Muscle of leg (tissue), 11 donors: ENCODE measurements around the gene NRTN. TPM values are rescaled to one million over a fixed set of nuclear protein-coding genes. Genes with fewer than 3 reads are reported as not detected.
A peak's percentile ranks its signal among the peaks of the same experiment; 100 is the strongest.

Source experiments
- DNase-seq: peaks from one replicate; pipeline ENCODE4 v3.0.0; 2013
- H3K27ac ChIP-seq: one replicate; pipeline ENCODE4 v1.5.1; 2013; ENCODE audit warnings: mild to moderate bottlenecking, low read length, control low read depth
- H3K27me3 ChIP-seq: one replicate; pipeline ENCODE4 v1.6.1; 2013; ENCODE audit warnings: low read length; ENCODE audit not compliant: control insufficient read depth, insufficient read depth
- H3K36me3 ChIP-seq: one replicate; pipeline ENCODE4 v1.6.1; 2013; ENCODE audit warnings: low read length; ENCODE audit not compliant: control insufficient read depth, insufficient read depth
- H3K4me1 ChIP-seq: one replicate; pipeline ENCODE4 v1.6.1; 2013; ENCODE audit warnings: low read length; ENCODE audit not compliant: control insufficient read depth, insufficient read depth
- H3K4me3 ChIP-seq: one replicate; pipeline ENCODE4 v1.5.1; 2013; ENCODE audit warnings: low read length, control low read depth
- H3K9me3 ChIP-seq: replicated peaks from 2 replicates; pipeline ENCODE4 v1.6.1; 2013; ENCODE audit warnings: low read depth, low read length; ENCODE audit not compliant: control insufficient read depth
- WGBS: methylation state at CpG from one replicate; pipeline ENCODE4 v1.1.5; 2013; ENCODE audit warnings: missing lambda C conversion rate; ENCODE audit not compliant: insufficient coverage; 5-methylcytosine and 5-hydroxymethylcytosine counted together
- polyA plus RNA-seq, 8 donors: library from polyadenylated mRNA; unstranded; fragments of 120-200 nt; gene quantifications; one replicate each; pipeline versions ENCODE4 v1.2.1 to v1.2.3, GENCODE V29; 2013; ENCODE audit warnings: inconsistent platforms in 1 of 8, low replicate concordance in 1 of 8; ENCODE audit not compliant: insufficient read length in 8 of 8, insufficient read depth in 1 of 8
- total RNA-seq: library from RNA; stranded (reverse); fragments of 120-200 nt; gene quantifications from one replicate; pipeline ENCODE4 v1.2.4, GENCODE V29; 2013

NRTN gene
- total and polyA plus RNA-seq, 9 donors = 0.17 to 1.5 (median 0.38) TPM

- 72% methylated on average over 21 of the region's 26 CpGs for WGBS
- Histone ChIP-seq H3K4me3 (peak overlapping the region; percentile 82), H3K4me1 (peaks cover 10% of the 10 kb centered on the region), H3K9me3 (no peaks in the 10 kb centered on the region), H3K36me3 (peaks cover 51% of the 10 kb centered on the region), H3K27ac (peak overlapping the region; percentile 98), H3K27me3 (no peaks in the 10 kb centered on the region)
- DNase-seq = no peak
These were observed 14.8 kb upstream of the NRTN start for GRCh38 chr19:5789886-5790558.

- peak; percentile 99 for DNase-seq
- Histone ChIP-seq H3K4me1 (peaks cover 10% of the 10 kb centered on the region), H3K27me3 (no peaks in the 10 kb centered on the region), H3K9me3 (no peaks in the 10 kb centered on the region), H3K36me3 (peaks cover 43% of the 10 kb centered on the region), H3K4me3 (peak within 1 kb of the TSS; percentile 82), H3K27ac (peak within 1 kb of the TSS; percentile 98)
- under 1% methylated on average over 63 of the region's 72 CpGs for WGBS
These were observed 14.0 kb upstream of the NRTN start, which contains the start of gene DUS3L for GRCh38 chr19:5790559-5791520. Gene DUS3L, minus strand, starts transcription at chr19:5791163. Its CDS starts 22 bp downstream, at chr19:5791141.

GRCh38 chr19:5792224-5792623, 12.6 kb upstream of the NRTN start:
- Histone ChIP-seq H3K4me1 (peaks cover 10% of the 10 kb centered on the region), H3K27ac (no peak overlapping the region), H3K36me3 (peaks cover 29% of the 10 kb centered on the region), H3K4me3 (no peak overlapping the region), H3K27me3 (no peaks in the 10 kb centered on the region), H3K9me3 (no peaks in the 10 kb centered on the region)
- 87% methylated on average over 12 of the region's 18 CpGs for WGBS
- DNase-seq = no peak

GRCh38 chr19:5793188-5793587, 11.7 kb upstream of the NRTN start:
- Histone ChIP-seq H3K9me3 (no peaks in the 10 kb centered on the region), H3K4me1 (peaks cover 10% of the 10 kb centered on the region), H3K27me3 (no peaks in the 10 kb centered on the region), H3K36me3 (peaks cover 20% of the 10 kb centered on the region), H3K27ac (no peak overlapping the region), H3K4me3 (no peak overlapping the region)
- WGBS = 95% methylated on average over 3 of the region's 3 CpGs
- DNase-seq = no peak

- Histone ChIP-seq H3K36me3 (no peaks in the 10 kb centered on the region), H3K4me3 (no peak overlapping the region), H3K9me3 (no peaks in the 10 kb centered on the region), H3K27me3 (no peaks in the 10 kb centered on the region), H3K4me1 (peaks cover 23% of the 10 kb centered on the region), H3K27ac (no peak overlapping the region)
- no peak for DNase-seq
- 94% methylated on average over 5 of the region's 7 CpGs for WGBS
These were observed 9.4 kb upstream of the NRTN start for GRCh38 chr19:5795382-5795919.

- WGBS = 72% methylated on average over 3 of the region's 8 CpGs
- DNase-seq = no peak
- Histone ChIP-seq H3K27me3 (peaks cover 12% of the 10 kb centered on the region), H3K36me3 (no peaks in the 10 kb centered on the region), H3K9me3 (no peaks in the 10 kb centered on the region), H3K27ac (no peak overlapping the region), H3K4me1 (peaks cover 27% of the 10 kb centered on the region), H3K4me3 (no peak overlapping the region)
These were observed 6.6 kb upstream of the NRTN start for GRCh38 chr19:5798244-5798643.

- Histone ChIP-seq H3K4me1 (peaks cover 39% of the 10 kb centered on the region), H3K36me3 (no peaks in the 10 kb centered on the region), H3K9me3 (no peaks in the 10 kb centered on the region), H3K27me3 (peaks cover 25% of the 10 kb centered on the region), H3K4me3 (no peak overlapping the region), H3K27ac (peak overlapping the region; percentile 7)
- WGBS = 53% methylated on average over 21 of the region's 37 CpGs
- no peak for DNase-seq
These were observed 5.3 kb upstream of the NRTN start for GRCh38 chr19:5799247-5800241.

GRCh38 chr19:5800361-5801270, 4.3 kb upstream of the NRTN start:
- peaks cover 31% of the 10 kb centered on the region for H3K27me3 ChIP-seq
- no peaks in the 10 kb centered on the region for H3K9me3 ChIP-seq
- H3K4me1 ChIP-seq = peaks cover 43% of the 10 kb centered on the region
- H3K4me3 ChIP-seq = no peak overlapping the region
- DNase-seq = no peak
- WGBS = 46% methylated on average over 8 of the region's 17 CpGs
- no peaks in the 10 kb centered on the region for H3K36me3 ChIP-seq
- H3K27ac ChIP-seq = no peak overlapping the region
